ENCODE measurements around the gene ELMO2.
"Not testable (repeated sequence)": the region's sequence is repeated elsewhere in the genome, so short reads cannot be mapped to it uniquely, and the experiment has no call there.

ELMO2 gene

DNA sequence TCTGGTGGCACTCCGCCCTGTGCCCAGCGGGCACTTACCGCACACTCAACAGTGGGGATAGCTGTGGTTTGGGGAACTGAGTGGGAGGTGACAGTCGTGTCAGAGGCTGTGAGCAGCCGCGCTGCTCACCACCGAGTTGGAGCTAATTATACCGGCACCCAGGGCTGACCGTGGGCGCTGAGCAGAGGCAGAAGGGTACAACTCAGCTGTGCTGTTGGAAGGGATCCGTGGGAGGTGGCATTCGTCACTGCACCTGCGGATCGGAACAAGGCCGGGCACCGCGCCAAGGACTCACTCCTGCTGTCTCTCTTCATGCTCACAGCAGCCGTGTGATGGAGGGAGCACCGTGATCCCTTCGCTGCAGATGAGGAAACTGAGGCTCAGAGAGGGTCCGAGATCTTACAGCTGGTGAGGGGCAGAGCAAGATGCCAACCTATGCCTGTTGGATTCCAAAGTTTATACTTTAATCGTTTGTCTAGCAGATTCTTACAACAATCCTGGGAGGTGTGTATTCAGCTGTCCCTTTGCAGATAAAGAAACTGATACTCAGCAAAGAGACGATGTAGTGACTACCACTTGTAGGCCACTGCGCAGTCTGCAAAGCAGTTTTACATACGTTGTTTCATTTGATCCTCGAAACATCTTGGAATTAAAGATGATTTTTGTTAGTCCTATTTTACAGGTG, 713 bp upstream of the ELMO2 start:
- DNase-seq = peak in 1 of 2 donors; percentile 71

DNA sequence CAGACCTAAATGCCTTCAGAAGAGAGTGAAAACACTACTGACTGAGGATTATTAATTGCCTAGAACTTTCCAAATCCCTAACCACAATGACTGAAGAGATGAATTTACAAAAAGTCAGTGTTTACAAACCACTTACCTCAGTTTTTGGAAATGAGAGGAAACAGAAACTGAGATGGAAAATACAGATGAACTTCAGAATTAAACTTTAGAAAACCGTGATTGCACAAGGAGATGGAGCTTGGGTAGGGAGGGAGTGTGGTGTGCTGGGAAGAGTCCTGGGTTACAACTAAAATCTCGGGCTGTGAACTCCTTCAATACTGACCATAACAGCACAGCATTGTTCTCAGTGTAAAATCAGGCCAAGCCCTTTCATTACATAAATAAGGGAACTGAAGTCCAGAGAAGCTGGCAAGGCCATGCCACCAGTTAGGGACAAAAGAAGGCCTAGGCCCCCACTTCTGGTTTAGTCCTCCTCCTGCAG, 4.0 kb downstream of the ELMO2 start:
- no peak for DNase-seq

DNA sequence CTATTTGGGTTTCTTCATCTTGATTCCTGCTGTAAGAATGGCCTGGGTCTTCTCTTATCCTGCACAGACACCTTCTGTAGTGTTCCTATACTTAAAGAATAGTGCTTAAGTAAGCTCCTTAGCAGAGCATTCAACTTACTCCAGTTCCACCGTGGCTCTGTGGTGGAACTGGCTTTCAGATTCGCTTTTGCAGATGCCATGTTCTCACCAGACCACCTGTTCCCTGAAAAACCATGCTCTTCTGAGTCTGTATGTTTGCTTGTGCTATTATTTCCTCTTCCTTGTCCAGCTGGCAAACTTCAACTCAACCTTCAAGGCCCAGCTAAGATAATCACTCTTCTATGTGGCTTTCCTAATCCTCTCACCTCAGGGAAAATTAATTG, 4.9 kb downstream of the ELMO2 start:
- no peak for DNase-seq

DNA sequence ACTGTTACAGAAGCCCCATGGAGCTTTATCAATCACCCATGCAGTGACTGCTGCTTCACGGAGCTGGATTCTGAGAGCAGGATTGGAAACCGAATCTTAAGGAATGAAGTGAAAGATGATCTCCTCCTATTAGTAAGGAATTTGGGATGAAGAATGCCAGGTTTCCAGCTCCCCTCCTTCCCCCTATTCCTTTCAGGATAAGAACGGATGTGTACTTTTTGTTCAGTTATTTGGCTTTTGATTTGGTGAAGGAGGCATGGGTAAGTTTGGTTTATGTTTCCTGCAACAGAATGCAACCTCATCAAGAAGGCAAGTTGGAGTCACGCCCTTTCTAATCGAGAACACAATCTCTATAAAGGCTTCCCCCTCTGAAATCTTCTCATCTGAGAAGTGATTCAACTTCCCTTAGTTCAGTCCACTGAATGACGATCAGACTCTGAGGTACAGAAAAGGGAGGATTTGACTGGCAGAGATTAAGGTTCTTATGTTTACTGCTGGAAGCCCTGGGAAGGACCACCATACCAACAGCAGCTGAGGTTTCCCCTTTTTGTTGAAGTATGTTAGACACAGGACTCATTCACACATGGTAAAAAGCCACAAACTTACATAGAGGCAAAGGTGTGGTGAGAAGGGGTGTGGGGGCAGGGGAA, 5.5 kb downstream of the ELMO2 start:
- DNase-seq = peak in 1 of 2 donors; percentile 56

DNA sequence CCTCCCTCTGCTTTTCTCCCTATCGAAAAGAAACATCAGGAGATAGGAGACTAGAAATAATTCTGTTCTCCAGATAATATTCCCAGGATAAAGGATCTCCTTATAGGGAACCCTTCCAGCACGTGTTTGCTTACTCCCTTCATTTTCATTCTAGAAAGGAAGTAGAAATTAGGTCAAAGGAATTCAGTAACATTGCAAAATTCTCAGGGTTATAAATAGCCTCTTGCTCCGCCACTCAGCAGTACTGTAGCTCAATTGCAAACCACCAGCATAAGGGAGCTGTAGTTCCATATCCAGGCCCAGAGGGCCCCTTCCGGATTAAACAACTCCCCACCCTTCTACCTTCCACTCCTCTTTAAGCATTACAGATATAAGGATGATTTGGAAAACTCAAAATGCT, 6.2 kb downstream of the ELMO2 start:
- peak in 1 of 2 donors; percentile 14 for DNase-seq

DNA sequence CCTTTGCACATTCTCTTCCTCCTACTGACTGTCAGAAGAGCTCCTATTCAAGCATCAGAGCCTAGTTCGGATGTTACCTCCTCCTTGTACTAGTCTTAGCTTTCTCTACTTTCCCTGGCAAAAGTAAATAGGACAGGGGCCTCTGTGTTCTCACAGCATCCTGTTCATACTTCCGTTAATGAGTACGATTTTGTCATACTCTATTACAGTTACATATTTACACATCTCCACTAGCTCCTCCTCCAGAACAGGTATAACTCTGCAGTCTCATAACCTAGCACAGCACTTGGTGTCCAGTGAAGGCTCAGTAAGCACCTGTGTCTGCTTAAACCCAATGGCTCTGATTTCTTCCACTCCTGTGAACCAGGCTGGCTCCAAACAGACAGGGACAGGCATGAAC, 7.0 kb downstream of the ELMO2 start:
- no peak for DNase-seq

DNA sequence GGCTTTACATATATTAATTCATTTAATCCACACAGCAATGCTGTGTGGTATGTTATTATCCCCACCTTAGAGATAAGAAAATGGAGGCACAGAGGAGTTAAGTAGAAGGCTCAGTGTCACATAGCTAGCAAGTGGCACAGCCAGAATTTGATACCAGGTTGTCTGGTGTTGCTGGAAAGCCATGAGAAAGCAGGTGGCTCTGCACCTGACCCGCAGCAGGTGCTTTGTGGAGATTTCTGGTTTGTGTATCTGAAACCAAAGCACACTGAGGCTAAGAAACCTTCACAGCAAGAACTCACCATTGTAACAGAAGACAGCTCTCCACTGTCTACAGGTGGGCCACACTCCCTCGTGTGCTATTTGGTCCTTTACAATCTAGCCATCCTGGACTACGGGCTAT, 7.5 kb downstream of the ELMO2 start:
- DNase-seq = no peak

DNA sequence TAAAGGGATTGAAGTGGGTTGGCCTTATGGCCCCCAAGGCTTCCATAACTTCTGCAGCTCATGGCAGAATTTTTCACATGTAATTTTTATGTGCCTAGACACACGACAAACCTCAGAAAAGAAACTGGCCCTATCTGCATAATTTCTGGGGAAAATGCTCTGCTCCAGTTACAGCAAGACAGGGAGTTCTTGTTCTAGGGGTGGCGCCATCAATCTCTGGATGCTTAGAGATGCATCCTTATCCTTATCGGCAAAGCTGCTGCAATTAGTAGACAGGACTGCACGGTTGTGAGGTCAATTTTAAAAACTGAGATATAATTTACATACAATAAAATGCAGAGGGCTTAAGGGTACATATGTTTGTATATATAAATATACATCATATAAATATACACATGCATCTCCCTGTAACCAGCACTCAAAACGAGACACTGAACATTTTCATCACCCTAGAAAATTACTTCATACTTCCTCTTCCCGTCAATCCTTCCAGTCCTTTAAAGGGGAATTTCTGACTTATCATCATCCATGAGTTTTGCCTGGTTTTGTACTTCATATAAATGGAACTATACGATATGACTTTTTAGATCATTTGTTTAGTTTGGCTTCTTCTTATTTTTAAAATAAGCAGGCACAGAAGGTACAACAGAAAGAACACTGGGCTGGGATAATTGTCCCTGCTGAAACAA, 10.2 kb downstream of the ELMO2 start:
- DNase-seq = no peak

DNA sequence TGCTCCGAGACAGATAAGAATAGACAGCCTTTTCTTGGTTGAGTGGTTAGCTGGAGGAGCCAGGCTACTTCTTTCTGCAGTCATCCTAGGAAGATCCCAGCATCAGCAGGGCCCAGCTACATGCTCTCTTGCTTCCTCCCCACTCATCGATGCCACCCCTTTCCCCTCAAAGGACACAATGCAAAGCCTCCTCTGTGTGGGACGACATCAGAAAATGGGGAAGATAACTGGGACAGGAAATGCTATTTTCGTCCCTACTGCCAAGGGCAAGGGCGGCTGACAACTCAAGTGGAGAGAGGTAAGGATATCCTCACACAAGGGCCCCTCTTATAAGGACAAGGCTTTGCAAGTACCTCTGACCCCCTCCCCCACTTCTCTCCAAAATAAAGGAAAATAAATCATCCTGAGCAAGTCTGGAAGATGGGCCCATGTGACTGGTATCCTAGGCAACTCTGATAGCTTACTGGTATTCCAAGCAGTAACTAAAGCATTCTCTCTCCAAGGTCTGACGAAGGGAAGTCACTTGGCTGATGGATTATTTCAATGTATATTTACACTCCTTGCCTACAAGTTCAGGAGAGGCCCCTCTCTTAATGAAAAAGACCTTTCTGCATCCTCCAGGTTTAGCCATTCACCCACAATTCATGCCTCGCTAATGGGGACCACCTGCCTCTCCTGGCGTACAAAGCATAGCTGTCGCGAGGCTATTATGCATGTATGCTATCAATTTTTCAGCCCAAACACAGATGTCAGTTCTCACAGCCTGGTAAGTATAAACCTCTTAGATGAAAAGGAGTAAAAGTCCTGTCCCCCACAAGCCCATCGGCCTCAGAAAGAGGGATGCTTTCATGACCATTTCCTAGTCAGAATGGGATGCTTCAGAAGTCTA, 11.3 kb downstream of the ELMO2 start:
- DNase-seq = no peak

DNA sequence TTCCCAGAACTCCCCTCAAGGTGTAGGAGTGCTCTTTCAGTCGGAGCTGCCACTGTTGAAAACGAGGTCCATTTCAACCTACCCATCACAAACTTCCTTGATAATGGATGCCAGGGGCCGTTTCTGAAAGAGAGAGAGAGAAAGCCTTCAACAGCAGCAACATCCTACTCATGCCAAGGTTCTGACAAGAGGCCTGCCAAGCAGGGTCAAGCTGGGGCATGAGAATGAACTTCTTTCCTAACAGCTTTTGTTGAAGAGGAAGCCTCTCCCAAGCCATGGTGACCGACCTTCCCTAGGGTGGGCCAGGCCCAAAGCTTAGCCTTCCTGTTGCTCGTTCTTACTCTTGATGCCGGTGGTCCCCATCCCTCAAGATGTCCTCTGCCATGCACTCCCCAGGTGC, 12.4 kb downstream of the ELMO2 start:
- no peak for DNase-seq

DNA sequence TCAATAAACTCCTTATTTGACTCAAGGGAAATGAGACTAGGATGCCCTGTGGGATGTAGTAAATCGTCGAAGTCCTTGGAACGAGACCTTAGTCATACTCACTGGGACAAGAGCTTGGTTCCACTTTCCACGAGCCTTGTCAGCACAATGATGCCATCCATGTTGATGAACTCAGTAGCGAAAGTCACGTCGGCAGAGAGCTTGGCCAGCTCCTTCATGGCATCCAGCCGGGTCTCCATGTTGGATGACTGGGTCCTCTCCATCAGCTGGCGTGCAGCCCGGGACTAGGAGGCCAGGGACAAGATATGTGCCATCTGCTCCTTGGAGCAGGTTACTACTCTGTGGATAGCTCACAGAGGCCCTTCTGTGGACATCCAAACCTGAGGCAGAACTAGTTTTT, 17.5 kb downstream of the ELMO2 start:
- DNase-seq = no peak

DNA sequence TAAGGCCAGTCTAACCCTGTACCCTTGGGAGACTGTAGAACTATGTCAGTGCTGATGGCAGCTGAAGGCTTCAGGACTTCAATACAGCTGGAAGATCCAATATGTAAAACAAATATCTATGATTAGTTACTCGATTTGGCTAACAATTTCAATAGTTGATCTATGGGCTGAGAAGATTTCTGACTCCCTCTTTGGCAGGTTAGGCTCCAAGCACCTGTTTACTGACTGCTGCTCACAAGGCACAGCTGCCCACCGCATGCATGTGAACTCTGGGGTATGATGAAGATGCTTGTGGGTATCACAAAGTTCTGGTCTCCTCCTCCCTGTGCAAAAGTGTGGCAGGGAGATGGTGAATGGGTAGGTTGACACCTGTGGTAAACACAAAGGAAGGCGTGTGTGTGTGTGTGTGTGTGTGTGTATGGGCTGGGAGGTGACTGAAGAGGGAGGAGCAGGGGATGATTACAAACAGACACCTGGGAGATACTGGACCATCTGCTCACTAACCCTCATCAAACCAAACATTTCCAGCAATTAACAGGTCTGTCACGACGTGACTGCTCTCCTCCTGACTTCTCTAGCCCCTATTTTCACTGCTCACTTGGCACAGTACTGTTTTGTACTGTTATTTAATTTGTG, 18.1 kb downstream of the ELMO2 start:
- no peak for DNase-seq

DNA sequence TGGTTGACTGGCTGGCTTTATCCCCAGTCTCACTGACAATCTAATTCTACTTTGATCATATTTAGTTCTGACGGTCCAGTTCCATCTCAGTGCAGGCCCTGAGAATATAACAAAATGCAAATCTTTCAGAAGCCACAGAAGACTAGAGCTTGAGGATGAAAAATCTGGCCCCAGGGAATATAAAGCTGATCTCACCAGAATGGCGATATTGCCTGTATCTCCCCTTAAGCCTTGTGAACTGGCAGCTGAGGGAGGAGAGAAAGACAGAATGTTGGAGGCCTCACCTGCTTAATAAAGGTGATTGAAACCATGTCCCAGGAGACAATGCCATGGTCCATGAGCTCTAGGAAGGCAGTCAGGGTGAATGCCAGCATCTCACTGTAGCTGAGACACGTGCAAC, 19.4 kb downstream of the ELMO2 start:
- DNase-seq = not testable (repeated sequence)

DNA sequence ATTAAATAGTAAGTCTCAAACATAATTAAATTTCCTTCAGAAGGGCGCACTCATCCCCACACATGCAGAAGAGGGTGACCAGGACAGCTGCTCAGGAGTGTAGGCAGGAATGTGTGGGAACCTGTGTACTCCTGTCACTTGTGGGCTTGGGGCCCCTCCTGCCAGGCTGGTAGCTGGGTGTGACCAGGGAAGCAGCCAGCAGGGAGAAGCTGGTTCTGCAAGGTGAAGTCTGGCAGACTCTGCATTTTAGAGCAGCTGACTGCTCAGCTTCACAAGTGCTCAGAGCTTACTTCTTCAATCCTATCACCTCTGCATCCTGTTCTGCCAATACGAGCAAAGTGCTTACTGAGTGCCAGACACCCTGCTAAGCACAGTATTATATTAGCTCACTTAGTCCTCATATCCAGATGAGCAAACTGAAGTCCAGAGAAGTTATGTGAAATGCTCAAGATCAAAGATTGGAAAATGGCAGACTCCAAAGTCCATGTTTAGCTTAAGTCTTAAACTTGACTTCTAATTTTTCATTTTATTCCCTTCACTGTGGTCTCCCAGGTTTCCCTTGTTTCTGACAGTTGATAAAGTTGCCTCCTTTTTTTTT, 27.9 kb downstream of the ELMO2 start:
- no peak for DNase-seq

DNA sequence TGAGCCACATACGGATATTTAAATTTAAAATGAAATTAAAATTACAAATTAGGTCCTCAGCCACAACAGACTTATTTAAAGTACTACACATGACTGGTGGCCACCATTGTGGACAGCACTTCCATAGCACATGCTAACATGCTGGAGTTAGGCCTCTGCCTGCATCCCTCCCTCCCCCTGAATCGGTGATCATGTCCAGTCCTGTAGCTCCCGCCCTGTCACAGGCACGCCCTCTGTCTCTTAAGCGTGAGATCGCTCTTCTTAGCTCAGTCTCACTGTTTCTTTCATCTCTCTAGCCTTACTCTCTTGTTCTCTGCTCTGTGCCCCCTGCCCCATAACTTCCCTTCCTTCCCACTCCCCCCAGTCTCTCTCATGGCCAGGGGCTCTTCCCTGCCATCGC, 28.9 kb downstream of the ELMO2 start:
- DNase-seq = no peak

DNA sequence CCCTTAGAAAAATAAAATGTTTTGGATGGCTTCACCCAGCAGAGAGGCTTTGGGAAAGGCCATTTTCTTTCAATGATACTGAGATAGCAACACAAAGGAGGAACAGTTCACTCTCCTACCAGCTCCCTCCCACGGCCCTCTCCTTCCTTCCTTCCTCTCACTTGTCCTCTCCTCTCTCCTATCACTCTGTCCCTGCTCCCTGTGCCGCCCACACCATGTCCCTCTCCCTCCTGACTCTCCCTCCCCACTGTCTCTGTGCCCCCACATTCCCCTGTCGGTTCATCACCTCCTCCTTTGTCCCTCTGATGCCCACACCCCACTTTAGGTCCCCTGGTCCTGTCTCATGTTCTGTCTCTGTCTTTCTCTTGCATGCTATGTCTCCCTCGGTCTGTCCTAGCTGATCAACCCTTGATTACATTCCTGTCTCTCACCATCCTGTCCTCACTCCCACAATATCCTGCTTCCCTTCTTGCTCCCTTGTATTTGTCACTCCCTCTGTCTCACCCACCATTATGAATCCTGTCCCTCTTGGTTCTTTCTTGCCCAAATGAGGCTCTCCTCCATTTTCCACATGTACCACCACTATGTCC, 30.1 kb downstream of the ELMO2 start:
- no peak for DNase-seq

DNA sequence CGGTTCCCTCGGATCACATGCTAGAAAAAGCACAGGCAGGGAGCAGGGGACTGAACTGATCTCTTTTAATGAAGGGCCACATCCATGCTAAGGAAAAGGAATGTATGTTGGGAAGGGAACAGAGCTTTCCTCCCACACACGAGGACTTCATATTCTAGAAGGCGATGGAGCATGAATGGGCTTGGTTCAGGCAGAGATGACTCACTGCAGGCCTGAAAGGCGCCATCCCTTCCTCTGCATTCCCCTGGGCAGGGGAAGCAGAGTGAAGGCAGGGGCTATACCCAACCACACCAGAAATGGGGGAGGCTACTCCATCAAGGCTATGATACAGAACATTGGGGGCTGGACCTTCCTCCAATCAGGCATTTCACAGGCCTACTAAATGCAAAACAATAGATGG, 30.6 kb downstream of the ELMO2 start:
- no peak for DNase-seq

DNA sequence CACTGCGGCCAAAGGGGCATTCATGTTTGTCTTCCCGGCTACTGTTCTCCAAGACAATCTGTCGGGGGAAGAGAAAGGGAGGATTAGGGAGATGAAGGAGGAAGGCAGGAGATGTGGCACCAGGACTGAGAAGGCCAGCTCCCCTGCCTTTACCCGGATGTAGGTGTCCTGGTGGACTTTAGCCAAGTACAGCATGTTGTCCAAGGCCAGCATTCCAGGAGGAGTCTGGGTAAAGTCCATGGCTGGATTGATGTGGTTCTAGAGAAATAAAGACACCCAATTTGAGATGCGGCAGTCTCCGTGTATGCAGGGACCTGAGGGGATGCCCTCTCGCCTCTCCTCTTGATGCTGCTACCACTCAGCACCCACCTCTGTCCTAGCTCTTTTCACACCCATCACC, 32.0 kb downstream of the ELMO2 start:
- DNase-seq = no peak

DNA sequence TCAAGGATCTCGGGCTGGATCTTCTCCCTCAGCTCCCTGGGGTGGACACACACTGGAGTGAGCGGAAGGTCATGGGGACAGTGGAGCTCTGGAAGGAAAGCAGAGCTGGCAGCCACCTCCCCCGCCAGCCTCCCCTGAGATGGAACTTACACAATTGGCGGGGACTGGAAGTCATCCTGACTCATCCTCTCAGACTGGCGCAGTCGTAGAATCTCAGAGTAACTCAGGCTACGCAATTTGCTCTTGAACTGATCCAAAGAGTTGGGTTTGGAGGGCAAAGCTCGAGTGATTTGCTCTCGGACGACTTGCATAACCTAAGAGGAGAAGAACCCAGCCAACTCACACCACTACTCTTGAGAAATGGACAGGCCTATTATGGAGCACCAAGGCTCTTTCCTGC, 34.8 kb downstream of the ELMO2 start:
- DNase-seq = no peak

DNA sequence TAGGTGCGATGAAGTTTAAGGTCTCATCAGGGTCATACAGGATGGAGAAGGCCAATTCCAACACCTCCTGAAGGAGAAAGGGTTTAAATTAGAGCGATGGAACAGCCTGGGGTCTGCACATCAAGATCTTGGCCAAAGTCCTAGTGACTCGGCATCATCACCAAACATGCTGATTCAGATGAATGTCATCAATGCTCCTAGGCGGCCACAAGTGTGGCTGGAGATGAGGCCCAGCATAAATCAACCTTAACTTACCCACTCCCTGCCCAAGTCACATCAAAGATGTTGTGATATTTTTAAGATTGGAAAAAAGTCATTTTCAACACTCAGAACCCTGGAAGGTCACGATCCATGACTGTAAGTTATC, 37.5 kb downstream of the ELMO2 start:
- no peak for DNase-seq

DNA sequence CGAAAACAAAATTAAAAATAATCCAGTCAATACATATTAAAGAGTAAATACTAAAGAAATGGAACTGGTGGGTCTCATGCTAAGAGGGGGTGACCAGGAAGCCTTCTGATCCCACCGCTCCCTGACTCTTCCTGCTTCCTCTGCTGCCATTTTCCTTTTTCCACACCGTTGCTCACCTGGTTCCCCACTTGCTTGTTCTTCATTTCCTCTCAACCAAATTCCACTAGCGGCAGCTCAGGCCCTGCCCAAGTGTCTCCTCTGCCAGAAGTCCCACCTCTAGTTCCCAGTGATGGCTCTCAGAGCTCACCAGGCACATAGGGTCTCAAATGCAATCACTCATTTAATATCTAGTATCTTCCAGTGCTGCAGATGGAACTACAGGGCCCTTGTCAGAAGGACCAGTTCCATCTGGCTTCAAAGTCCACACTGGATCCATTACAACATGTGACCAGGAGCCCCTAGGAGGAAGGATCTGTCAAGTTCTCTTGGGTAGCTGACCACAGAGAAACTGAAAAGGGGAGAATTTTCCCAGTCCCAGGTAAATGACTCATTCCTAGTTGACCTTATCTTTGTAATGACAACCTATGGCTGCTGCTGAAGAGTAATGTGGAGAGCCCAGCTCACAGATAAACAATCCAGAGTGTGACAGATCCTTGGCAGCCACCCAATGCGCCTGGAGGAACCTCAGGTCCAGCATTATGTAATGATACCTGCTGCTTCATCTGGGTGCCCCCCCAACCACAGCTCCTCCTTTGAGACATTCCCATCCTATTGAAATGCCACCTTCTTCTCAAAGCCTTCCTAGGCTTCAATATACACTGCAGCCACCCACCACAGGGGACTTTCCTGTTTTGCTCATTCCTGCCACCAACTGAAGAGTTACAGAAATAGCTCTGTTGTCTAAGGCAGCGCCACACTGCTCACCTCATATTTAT, 38.2 kb downstream of the ELMO2 start:
- DNase-seq = no peak
